ENCODE measurements around the gene DIP2C.

DNA sequence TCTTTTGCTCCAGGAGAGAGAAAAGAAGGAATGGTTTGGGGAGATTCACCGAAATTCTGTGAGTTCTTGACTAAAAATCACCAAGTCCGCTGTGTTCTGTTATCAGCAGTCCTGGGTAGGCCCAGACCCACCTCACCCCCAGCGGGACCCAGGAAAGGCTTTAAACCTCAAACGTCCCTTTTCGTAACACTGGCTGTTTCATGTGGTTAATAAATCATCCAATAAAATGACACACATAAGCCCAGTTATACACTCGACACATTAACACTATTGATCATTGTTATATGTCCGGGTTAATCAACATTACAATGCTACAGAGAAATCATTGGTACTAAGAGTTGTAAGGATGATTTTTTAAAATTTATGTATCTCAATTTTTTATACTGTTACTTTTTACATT lies 25.2 kb downstream of the DIP2C start:
- TF ChIP-seq, protein P1, sequence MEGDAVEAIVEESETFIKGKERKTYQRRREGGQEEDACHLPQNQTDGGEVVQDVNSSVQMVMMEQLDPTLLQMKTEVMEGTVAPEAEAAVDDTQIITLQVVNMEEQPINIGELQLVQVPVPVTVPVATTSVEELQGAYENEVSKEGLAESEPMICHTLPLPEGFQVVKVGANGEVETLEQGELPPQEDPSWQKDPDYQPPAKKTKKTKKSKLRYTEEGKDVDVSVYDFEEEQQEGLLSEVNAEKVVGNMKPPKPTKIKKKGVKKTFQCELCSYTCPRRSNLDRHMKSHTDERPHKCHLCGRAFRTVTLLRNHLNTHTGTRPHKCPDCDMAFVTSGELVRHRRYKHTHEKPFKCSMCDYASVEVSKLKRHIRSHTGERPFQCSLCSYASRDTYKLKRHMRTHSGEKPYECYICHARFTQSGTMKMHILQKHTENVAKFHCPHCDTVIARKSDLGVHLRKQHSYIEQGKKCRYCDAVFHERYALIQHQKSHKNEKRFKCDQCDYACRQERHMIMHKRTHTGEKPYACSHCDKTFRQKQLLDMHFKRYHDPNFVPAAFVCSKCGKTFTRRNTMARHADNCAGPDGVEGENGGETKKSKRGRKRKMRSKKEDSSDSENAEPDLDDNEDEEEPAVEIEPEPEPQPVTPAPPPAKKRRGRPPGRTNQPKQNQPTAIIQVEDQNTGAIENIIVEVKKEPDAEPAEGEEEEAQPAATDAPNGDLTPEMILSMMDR (conservative IDR thresholded peaks at IDR 0.05 in 1 of 2, IDR thresholded peaks at IDR 0.05 in 1 of 2; ENCODE audit: extremely low read depth in 1 of 2, insufficient read depth in 1 of 2, low read depth in 1 of 2, low read length in 2 of 2): no peak
- TF ChIP-seq EZH2 (IDR thresholded peaks at IDR 0.05; ENCODE audit: borderline replicate concordance, low read length): no peak

All from mammary epithelial cell (primary cell).